ENCODE measurements around the gene PTPRE.

Gene PTPRE

DNA sequence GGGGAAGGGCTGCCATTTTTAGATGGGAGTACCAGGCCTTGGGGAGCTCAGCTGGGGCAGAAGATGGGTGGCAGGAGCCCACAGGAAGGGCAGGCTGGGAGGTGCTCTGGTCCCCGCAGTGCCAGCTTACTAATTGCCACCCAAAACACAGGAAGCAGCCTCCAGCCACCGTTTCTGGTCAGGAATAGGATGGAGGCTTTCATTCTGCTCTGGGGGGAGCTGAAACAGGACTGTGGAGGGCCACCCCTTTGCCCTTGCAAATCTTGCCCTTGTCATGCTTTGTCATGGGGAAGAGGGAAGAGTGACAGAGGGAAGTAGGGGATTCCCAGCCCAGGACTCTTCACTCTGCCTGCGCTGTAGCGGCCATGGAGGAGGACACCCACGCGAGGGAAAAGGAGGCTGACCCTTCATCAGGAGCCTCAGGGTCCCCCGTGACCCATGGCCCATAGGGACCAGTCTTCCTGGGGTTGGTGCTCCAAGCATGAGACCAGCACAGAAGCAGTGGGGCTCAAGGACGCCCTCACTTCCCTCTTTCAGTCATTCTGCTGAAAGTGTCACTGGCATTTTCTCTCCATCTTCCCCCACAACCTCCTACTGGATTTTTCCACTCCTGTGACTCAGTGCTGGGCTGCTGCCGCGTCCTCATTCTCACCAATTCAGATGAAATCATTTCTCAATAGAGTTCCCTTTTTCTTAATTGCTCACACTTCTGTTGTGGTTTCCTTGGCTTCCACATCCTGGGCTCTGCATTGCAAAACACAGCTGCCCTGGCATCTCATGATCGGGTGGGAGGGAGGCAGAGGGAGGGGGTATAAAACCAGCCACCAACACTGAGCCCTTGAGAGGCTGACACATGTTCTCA is 157.4 kb downstream of the PTPRE start:
- DNase-seq = peak; percentile 49

DNA sequence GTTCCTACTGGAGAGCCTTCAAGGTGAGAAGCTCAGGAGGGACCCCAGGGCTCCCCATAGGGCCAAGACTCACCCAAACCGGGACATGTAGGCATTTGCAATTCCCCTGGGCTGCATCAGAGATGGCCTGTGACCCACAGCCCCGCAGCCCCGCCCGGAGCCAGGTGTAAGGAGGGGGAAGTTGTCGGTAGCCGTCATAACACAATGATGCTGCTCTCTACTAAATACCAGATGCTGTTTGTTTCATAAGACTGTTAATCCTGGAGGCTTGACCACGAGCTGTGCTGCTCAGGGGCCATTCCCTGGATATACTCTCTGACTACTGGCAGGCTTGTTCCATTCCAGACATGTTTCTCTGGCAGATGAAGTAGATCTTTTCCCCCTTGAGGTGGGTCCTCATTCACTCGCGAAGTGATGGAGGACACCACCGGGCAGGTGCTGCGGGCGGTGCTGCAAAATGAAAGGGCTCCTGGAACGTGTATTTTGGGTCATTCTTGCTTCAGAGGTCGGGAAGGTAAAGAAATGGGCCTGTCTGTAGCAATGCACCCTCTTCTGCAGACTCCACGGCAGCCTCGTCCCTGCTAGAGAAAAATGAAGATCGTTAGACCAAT is 158.2 kb downstream of the PTPRE start:
- DNase-seq = no peak

DNA sequence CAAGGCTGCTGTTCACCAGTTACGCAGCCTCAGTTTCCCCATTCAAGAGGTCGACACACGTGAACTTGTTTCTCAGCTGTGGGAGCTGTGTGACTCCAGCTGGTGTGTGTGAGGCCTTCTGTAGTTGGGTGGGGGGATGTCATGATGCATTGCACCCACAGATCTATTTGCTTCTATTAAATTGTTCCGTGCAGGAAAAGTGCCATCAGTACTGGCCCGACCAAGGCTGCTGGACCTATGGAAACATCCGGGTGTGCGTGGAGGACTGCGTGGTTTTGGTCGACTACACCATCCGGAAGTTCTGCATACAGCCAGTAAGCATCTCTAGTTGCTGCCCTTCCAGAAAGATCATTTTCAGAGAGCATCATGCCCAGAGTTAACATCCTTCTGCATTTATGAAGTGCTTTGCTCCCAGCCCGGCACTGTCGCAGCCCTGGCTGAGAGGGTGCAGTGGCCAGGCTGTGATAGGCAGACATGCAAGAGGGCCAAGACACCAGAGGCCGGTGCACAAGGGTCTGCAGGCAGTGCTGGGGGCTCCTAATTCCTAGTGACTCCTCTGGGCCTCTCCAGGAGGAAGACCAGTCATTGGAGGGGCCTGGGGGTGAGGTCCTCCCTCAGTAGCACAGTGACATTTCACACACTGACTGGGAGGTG is 159.1 kb downstream of the PTPRE start:
- DNase-seq = no peak

DNA sequence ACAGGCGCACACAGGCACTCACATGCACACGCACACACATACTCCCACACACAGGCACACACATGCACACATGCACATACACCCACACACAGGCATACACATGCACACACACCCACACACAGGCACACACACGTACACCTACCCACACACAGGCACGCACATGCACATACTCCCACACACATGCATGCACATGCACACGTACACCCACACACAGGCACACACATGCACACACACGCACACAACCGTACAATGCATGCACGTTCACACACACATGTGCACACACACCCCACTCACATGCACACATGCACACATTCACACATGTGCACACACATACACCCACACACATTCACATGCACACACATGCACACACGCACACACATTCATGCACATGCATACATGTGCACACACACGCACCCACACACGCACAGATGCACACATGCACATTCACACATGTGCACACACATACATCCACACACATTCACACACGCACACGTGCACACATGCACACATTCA is 160.0 kb downstream of the PTPRE start:
- DNase-seq = no peak

DNA sequence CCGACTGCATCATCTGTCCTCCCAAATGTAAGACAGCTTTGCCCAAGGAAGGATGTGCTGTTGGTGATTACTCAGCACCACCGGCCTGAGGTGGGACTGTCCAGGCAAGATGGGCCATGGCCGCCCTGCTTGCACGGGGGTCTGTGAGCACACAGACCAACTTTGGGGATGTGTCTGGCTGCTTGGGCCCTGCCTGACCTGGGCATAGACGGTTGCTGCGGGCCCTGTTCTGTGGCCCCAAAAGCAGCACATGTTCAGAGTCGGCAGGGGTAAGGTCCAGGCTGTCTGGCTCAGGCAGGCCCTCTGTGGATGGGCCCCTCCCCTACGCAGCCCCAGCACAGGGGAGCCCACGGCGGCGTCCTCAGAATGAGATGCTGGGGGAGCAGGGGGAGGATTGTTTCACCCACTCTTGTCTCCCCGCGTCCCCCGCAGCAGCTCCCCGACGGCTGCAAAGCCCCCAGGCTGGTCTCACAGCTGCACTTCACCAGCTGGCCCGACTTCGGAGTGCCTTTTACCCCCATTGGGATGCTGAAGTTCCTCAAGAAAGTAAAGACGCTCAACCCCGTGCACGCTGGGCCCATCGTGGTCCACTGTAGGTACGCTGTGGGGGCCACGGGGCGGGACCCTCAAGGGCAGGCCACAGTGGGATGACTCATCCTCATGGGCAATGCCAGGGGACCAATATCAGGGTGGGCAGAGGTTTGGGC is 160.9 kb downstream of the PTPRE start:
- DNase-seq = no peak

DNA sequence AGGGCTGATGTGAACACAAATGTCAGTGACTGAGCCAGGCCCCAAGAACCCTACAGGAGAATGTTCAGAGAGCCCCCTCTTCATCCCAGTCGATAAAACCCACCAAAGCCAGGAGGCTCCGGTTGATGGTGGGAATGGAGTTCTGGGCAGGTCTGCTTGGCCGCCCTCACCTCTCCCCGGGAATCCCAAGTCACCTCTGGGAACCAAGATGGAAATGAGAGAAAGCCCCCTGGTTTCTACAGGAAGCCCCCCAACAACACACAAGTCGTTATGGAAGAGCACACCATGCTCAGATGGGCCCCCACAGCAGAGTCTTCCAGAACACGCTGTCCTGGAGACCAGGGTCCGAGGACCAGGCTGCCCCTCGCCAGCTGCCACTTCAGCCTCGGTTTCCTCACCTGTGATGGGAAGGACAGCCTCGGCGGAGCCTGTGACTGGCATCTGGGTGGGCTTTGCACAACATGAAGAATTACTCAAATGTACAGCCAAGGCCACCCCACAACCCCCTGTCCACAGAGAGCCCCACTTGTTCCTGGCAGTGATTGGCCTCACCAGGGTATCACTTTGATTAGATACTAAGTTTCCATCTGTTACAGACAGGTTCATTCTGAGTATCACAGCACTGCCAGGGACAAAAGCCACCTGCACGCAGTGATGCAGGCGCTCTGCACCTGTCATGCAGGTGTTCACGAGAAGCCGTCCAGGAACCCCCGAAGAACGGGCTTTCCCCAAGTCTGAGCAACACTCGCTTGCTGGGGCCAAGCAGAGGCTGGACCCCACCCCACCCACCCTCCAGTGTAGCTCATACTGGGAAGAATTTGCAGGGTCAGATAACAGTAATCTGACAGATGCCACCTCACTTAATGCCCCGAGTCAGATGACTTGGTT is 161.7 kb downstream of the PTPRE start:
- DNase-seq = no peak

DNA sequence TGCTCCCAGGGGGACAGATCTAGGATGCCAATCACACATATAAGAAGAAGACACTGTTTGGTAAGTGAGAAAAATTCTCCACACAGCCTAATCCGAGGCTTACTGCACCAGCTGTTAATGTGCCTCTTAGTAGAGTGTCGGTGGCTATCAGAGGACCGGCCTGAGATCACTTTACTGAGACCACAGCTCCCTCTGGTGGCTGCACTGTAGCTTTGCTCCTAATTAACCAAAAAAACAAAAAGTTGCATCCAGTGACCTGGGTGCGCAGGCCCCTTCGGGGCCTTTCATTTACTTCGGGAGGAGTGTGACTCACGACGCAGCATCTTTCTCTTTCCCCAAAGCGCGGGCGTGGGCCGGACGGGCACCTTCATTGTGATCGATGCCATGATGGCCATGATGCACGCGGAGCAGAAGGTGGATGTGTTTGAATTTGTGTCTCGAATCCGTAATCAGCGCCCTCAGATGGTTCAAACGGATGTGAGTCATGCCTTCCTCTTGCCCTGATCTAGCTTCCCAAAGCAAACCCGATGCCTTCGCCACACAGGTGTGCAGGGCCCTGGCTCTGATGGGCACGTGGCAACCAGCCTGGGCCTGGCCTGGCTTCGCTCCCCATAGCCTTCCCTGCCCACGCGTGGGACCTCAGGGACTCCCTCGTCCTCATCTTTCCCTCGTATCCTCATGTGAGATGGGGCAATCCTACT is 162.6 kb downstream of the PTPRE start:
- DNase-seq = peak; percentile 80

DNA sequence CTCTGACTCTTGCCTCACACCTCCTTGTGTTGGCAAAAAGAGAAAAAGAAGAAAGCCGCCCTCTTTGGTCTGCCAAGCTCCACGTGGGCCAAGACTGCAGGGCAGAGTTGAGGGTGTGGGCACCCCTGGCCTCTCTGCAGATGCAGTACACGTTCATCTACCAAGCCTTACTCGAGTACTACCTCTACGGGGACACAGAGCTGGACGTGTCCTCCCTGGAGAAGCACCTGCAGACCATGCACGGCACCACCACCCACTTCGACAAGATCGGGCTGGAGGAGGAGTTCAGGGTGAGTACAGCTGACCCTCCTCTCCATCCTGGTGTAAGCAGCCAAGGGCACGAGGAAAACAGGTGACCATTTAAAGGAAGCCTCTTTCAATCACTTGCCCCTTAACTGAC is 163.3 kb downstream of the PTPRE start:
- DNase-seq = no peak

DNA sequence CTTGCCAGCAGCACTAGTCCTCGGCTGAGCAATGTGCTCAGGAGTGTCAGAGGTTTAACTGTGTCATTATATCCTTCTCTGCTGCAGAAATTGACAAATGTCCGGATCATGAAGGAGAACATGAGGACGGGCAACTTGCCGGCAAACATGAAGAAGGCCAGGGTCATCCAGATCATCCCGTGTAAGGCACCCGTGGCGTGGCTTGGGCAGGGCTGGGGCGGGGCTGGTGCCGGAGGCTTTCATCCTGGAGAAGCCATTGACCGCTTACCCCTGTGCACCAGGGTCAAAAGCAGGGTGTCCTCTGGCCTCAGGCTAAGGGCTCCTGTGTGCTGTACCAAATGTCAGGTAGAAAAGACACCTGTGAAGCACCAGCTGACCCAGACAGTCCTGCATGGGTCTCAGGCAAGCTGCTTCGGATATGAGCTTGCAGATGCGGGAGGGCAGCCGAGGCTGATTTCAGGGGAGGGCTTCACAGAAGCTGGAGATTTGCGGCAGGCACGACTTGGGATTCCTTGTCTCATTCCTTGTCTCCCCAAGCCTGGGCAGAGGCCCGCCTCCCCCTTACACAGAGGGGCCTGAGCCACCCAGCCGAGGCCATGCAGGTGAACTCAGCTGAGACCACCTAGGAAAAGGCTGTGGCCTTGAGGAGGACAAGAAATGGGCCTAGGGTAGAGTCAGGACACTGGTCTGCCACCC is 164.0 kb downstream of the PTPRE start:
- DNase-seq = no peak

DNA sequence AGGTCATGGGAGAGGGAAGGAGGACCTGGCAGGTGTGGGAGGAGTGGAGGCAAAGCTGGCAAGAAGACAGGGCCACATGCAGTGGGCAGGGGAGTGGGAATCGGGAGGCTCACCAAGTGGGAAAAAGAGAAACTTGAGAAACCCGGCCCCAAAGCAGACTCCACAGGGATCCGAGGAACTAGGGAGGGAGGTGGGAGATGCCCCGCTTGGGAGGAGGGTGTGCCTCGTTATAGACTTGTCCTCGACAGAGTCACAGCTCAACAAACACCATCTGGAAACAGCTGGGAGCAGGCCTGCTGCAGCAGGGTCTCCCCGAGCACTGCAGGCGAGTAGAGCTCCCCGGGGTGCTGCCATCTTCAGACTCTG is 164.5 kb downstream of the PTPRE start:
- DNase-seq = no peak

DNA sequence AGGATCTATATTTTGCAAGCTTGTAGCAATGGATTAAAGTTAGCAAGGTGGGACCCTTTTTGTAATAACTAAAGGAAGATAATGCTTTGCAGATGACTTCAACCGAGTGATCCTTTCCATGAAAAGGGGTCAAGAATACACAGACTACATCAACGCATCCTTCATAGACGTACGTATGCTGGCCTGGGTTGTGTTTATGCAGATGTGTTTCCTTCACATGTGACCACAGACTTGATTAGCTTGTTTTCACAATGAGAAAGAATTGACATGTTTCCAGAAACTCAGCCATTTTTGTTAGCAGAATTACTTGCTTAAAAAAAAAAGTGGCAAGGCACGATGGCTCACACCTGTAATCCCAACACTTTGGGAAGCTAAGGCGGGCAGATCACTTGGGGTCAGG is 165.1 kb downstream of the PTPRE start:
- DNase-seq = no peak

DNA sequence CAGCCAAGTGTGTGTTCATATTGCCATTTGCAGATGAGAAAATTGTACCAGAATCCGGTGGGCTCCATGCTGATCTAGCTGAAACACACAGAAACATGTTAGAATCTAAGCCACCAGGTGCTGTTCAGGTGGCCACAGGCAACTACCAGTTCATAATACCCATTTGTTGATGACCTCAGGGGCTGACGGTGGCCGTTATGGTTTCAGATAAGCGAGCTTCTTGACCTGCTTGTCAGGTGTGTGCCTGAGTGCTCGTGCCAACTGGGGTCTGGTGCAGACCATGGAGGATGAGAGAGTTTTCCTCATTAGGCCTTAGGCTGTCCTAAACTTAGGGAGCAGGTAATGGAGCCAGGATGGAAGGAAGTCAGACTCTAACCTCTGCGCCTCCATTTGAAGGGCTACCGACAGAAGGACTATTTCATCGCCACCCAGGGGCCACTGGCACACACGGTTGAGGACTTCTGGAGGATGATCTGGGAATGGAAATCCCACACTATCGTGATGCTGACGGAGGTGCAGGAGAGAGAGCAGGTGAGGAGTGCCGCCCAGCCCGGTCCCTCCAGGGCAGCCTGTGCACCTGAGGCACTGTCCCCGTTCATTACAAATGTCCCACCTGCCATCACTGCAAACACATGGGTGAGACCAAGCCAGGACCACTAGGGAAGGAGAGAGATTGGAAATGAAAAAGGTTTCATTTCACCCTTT is 166.2 kb downstream of the PTPRE start:
- DNase-seq = no peak

DNA sequence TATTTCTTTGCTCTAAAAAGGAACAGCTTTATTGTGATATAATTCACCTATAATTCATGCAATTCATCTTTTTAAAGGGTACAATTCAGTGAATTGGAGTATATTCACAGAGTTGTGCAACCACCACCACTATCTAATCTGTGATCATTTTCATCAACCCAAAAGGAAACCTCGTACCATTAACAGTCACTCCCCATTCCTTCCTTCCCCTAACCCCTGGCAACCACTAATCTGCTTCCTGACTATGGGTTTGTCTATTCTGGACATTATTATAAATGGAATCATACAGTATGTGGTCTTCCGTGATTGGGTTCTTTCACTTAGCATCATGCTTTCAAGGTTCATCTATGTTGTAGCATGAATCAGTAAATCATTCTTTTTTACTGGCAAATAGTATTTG is 167.0 kb downstream of the PTPRE start:
- no peak for DNase-seq

DNA sequence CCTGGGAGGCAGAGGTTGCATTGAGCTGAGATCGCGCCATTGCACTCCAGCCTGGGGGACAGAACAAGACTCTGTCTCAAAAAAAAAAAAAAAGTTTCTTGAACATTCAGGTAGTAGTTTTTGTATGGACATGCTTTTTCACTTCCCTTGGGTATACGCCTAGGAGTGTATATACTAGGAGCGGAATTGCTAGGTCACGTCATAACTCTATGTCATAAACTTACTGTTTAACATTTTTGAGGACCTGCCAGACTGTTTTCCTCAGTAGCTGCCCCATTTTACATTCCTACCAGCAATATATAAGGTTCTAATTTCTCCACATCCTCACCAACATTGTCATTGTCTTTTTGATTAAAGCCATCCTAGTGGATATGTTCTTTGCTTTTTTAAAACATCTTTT is 167.7 kb downstream of the PTPRE start:
- DNase-seq = no peak

DNA sequence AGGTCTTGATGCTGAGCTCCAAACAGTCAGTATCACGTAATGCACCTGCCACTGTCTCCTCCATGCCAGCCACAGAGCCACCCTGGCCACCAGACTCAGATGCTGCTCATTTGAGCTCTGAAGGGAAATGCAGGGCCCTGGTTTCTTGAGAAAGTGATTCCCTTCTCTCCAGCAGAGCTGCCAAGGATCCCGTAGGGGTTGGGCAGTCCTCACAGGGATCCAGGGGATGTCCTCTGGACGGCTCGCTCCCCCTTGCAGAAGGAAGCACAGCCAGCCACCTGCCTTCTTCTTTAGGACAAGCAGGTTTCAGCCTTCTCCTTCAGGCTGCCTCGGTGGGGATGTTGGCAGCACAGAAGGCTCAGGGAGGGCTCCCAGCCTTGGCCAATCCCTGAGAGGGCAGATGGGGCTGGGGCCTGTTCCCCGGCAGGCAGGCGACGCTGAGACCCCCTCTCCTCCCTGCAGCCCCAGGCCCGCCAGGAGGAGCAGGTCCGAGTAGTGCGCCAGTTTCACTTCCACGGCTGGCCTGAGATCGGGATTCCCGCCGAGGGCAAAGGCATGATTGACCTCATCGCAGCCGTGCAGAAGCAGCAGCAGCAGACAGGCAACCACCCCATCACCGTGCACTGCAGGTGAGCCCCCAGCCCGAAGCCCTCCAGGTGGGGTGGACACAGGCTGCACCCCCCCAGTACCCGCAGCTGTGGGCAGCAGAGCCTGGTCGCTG is 170.4 kb downstream of the PTPRE start:
- no peak for DNase-seq

DNA sequence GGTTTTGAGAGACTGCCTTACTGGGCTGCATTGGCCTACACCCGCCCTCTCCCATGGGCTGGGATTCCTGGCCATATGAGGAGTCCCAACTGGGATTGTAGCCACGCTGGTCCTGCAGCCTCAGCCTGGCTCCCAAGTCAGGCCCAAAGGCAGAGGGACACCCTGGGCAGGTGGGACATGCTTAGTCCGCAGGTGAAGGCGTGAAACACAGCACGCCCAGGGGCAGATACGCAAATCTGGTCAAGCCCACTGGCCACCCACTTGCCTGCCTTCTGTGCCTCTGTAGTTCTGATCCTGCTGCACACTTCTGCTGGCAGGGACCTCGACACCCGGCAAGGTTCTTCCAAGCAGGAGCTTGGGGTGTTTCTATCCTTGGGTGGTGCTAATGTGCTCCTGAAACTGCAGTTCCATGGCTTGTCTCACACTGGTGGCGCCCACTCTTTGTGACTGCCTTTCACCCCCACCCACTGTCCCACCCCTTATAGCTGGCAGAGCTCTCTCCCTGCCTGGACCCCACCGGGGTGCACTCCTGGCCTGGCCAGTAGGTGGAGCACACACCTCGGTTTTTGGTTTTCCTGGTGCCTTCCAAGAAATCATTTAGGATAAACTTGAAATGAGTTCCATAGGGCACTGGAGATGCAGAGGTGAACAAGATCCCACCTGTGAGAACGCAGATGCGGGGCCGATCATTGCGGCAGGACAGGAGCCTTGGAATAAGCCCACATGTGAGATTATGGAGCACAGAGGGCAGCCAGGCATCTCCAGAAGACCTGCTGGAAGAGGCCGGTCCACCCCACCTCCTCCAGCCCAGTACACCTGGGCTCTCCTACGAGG is 171.4 kb downstream of the PTPRE start:
- DNase-seq = no peak

DNA sequence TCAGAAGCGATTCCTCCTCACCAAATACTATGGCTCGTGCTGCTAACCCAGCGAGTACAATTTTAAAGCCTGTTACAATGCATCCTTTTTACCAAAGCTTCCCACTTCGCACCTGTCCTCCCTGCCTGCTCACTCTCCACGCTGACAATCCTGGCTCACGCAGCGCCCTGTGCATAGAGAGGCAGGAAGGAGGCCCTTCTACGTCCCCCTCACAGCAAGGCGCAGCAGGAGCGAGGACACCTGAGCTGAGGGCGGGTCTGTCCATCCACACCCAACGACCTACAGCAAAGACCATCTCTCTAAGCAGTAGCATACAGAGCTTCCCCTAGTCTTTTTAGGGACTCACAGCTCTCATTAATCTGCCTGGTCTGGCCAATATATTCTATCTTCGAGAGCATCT is 173.3 kb downstream of the PTPRE start:
- DNase-seq = no peak

DNA sequence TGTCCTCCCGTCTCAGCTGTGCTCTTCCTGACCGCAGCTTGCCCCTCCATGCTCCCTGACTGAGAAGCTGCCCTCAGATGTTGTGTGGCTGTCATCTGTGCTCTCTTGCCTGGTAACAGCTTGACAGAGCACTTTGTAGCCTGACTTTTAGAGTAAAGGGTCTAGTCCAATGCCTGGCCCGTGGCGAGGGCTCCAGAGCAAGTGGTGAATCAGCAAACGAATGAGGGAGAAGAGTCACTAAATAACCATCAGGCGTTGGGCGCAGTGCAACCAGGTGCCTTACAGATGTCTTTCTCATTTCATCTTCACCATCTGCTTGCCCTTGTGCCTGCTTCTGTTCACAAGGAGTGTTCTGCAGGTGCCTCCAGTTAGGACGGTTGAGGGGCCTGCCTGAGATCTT is 173.7 kb downstream of the PTPRE start:
- DNase-seq = no peak

DNA sequence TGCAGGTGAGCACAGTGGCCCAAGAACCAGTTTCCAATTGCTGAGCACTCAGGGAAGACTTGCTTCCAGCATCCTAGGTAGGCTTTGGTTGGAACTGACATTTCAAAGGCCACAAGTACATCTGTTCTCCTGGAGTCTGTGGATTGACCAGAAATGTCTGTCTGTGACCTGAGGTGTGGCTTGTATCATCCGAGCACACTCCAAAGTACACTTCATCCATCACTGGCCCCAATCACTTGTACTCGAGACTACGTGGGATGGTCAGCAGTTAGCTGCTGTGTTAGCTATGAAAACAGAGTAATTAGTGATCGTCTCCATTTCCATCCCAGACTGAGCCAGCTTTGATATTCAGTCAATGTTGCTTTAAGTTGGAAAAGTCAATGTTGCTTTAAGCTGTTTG is 174.3 kb downstream of the PTPRE start:
- no peak for DNase-seq
